ENCODE data around the gene IL2.

DNA sequence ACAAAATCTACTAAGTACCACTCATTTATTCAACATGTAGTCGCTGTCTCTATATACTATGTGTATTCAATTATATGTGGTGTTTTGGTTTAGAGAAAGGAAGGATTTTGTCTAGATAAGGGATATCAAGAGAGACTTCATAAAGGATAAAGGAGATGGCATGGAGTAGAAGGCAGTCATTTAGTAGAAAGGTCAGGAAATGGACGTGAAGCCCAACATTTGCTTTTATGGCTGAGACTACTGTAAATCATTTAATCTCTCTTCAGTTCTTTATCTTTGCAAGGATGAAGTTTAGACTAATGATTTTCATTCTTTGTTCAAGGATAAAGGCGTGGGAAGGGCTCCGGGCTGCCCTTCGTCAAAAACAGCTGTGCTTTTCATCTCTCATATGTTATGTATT is 25.2 kb downstream of the IL2 start:
- TF ChIP-seq, protein P1, sequence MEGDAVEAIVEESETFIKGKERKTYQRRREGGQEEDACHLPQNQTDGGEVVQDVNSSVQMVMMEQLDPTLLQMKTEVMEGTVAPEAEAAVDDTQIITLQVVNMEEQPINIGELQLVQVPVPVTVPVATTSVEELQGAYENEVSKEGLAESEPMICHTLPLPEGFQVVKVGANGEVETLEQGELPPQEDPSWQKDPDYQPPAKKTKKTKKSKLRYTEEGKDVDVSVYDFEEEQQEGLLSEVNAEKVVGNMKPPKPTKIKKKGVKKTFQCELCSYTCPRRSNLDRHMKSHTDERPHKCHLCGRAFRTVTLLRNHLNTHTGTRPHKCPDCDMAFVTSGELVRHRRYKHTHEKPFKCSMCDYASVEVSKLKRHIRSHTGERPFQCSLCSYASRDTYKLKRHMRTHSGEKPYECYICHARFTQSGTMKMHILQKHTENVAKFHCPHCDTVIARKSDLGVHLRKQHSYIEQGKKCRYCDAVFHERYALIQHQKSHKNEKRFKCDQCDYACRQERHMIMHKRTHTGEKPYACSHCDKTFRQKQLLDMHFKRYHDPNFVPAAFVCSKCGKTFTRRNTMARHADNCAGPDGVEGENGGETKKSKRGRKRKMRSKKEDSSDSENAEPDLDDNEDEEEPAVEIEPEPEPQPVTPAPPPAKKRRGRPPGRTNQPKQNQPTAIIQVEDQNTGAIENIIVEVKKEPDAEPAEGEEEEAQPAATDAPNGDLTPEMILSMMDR (IDR thresholded peaks at IDR 0.05) = no peak
- no peak for TF ChIP-seq POLR2A (IDR thresholded peaks at IDR 0.05)
- TF ChIP-seq EP300 (IDR thresholded peaks at IDR 0.05) = no peak
